SU-DHL-6 (cell line): ENCODE results near the gene GJA3.

ENCODE experiments used
- H2AFZ ChIP-seq: fragments of 200-600 bp; sonication (generic); 2 replicates; pipeline ENCODE4 v1.6.1; 2014; ENCODE audit warnings: low read depth, mild to moderate bottlenecking, moderate library complexity, mixed read lengths, antibody characterized with exemption, low read length; ENCODE audit not compliant: severe bottlenecking
- H3F3A ChIP-seq: fragments of 200-600 bp; shearing (Covaris generic); 2 replicates; pipeline ENCODE4 v1.6.0; 2016; ENCODE audit warnings: antibody characterized with exemption, mild to moderate bottlenecking; ENCODE audit not compliant: insufficient read depth
- H3K27ac ChIP-seq: fragments of 200-600 bp; sonication (generic); 2 replicates; pipeline ENCODE4 v1.5.1; 2016; ENCODE audit warnings: low read depth, mild to moderate bottlenecking, low read length, moderate library complexity, mixed read lengths
- H3K27me3 ChIP-seq: fragments of 200-600 bp; sonication (generic), shearing (Covaris generic); 2 replicates; pipeline ENCODE4 v1.6.0; 2014; ENCODE audit warnings: mild to moderate bottlenecking, low read length
- H3K36me3 ChIP-seq: fragments of 200-600 bp; sonication (generic); 2 replicates; pipeline ENCODE4 v1.6.1; 2014; ENCODE audit warnings: mild to moderate bottlenecking, low read length, mixed read lengths
- H3K4me2 ChIP-seq: fragments of 300-600, 200-600 bp; shearing (Covaris generic), sonication (generic); 2 replicates; pipeline ENCODE4 v1.6.0; 2014; ENCODE audit warnings: low read length, low read depth, mild to moderate bottlenecking; ENCODE audit not compliant: poor library complexity, severe bottlenecking
- H3K4me3 ChIP-seq: fragments of 200-600 bp; sonication (generic); 2 replicates; pipeline ENCODE4 v1.5.1; 2014; ENCODE audit warnings: antibody characterized with exemption, low read length, mild to moderate bottlenecking, mixed read lengths; ENCODE audit not compliant: insufficient read depth, poor library complexity, severe bottlenecking
- H3K79me2 ChIP-seq: fragments of 200-600 bp; sonication (generic); 2 replicates; pipeline ENCODE4 v1.6.1; 2014; ENCODE audit warnings: mild to moderate bottlenecking, low read length, moderate library complexity; ENCODE audit not compliant: insufficient read depth
- H3K9ac ChIP-seq: fragments of 200-600 bp; sonication (generic); 2 replicates; pipeline ENCODE4 v1.7.0; 2014; ENCODE audit warnings: mild to moderate bottlenecking, low read length
- H3K9me2 ChIP-seq: fragments of 200-600 bp; sonication (generic); replicated peaks from 2 replicates; pipeline ENCODE4 v1.6.1; 2014; ENCODE audit warnings: low read length; ENCODE audit not compliant: insufficient read depth
- H3K9me3 ChIP-seq: fragments of 200-600 bp; sonication (generic); 2 replicates; pipeline ENCODE4 v1.6.1; 2014; ENCODE audit warnings: low read length, mixed read lengths; ENCODE audit not compliant: insufficient read depth
- H4K20me1 ChIP-seq: fragments of 200-600 bp; sonication (generic); 2 replicates; pipeline ENCODE4 v1.6.1; 2014; ENCODE audit warnings: low read depth, mild to moderate bottlenecking, antibody characterized with exemption, low read length, moderate library complexity, mixed read lengths
- CTCF ChIP-seq: fragments of 200-600 bp; sonication (generic); IDR thresholded peaks from one replicate; pipeline ENCODE4 v1.5.1; 2017; ENCODE audit warnings: antibody characterized with exemption, mild to moderate bottlenecking, low read length, moderate library complexity; ENCODE audit not compliant: insufficient read depth, poor library complexity, severe bottlenecking
- EZH2phosphoT487 ChIP-seq: fragments of 200-600 bp; sonication (generic), shearing (Covaris generic); conservative IDR thresholded peaks from 2 replicates; pipeline ENCODE4 v1.6.1; 2018; ENCODE audit warnings: mild to moderate bottlenecking, antibody characterized with exemption, low read length, moderate library complexity, mixed read lengths

The GJA3 gene

GRCh38 chr13:20195801-20196200 lies 34.9 kb upstream of the GJA3 start:
- Histone ChIP-seq H3K4me3 (no peak overlapping the region), H3K27ac (no peak overlapping the region), H3K9ac (no peak overlapping the region), H3K4me2 (no peak overlapping the region), H3K9me3 (no peaks in the 10 kb centered on the region), H2AFZ (no peak overlapping the region), H3F3A (no peaks in the 10 kb centered on the region), H3K27me3 (no peaks in the 10 kb centered on the region), H3K79me2 (no peaks in the 10 kb centered on the region), H4K20me1 (no peaks in the 10 kb centered on the region), H3K36me3 (no peaks in the 10 kb centered on the region), H3K9me2 (no peaks in the 10 kb centered on the region)
- no peak for TF ChIP-seq EZH2phosphoT487
- TF ChIP-seq CTCF = no peak

GRCh38 chr13:20193907-20194631 lies 33.2 kb upstream of the GJA3 start:
- no peaks in the 10 kb centered on the region for H4K20me1 ChIP-seq
- TF ChIP-seq CTCF = no peak
- no peak for TF ChIP-seq EZH2phosphoT487
- H3K9me2 ChIP-seq = no peaks in the 10 kb centered on the region
- no peaks in the 10 kb centered on the region for H3F3A ChIP-seq
- no peaks in the 10 kb centered on the region for H3K79me2 ChIP-seq
- H3K27ac ChIP-seq = no peak overlapping the region
- no peaks in the 10 kb centered on the region for H3K9me3 ChIP-seq
- no peak overlapping the region for H3K9ac ChIP-seq
- no peak overlapping the region for H2AFZ ChIP-seq
- H3K36me3 ChIP-seq = no peaks in the 10 kb centered on the region
- H3K4me2 ChIP-seq = no peak overlapping the region
- no peaks in the 10 kb centered on the region for H3K27me3 ChIP-seq
- H3K4me3 ChIP-seq = no peak overlapping the region

GRCh38 chr13:20193162-20193906 lies 32.5 kb upstream of the GJA3 start:
- H3K36me3 ChIP-seq = no peaks in the 10 kb centered on the region
- H3K27me3 ChIP-seq = no peaks in the 10 kb centered on the region
- TF ChIP-seq CTCF (no peak), EZH2phosphoT487 (no peak)
- H3F3A ChIP-seq = no peaks in the 10 kb centered on the region
- no peak overlapping the region for H3K4me2 ChIP-seq
- H2AFZ ChIP-seq = no peak overlapping the region
- H3K27ac ChIP-seq = no peak overlapping the region
- H4K20me1 ChIP-seq = no peaks in the 10 kb centered on the region
- no peaks in the 10 kb centered on the region for H3K9me2 ChIP-seq
- no peaks in the 10 kb centered on the region for H3K9me3 ChIP-seq
- H3K79me2 ChIP-seq = no peaks in the 10 kb centered on the region
- no peak overlapping the region for H3K9ac ChIP-seq
- no peak overlapping the region for H3K4me3 ChIP-seq
